IMR-90 (cell line): Measurements from ENCODE around the gene PVALEF.

Experiments
- CHD1 ChIP-seq: IDR thresholded peaks from 2 replicates; pipeline ENCODE4 v1.6.1; 2012; ENCODE audit warnings: low read depth, low read length, improper control_type of control experiment
- CTCF ChIP-seq: conservative IDR thresholded peaks from 2 replicates; pipeline ENCODE4 v1.5.1; 2012; ENCODE audit warnings: mild to moderate bottlenecking, low read depth, low read length, improper control_type of control experiment
- POLR2A ChIP-seq: IDR thresholded peaks from 2 replicates; pipeline ENCODE4 v1.6.1; 2012; ENCODE audit warnings: mild to moderate bottlenecking, low read depth, low read length
- RAD21 ChIP-seq: IDR thresholded peaks from 2 replicates; pipeline ENCODE4 v1.6.1; 2012; ENCODE audit warnings: low read length, improper control_type of control experiment
- SMC3 ChIP-seq: fragments of 150-350 bp; IDR thresholded peaks from 2 replicates; pipeline ENCODE4 v1.6.1; 2016; ENCODE audit warnings: low read depth, mild to moderate bottlenecking, antibody characterized with exemption, low read length, moderate library complexity
- USF2 ChIP-seq: fragments of 150-350 bp; IDR thresholded peaks from 2 replicates; pipeline ENCODE4 v1.6.1; 2017; ENCODE audit warnings: mild to moderate bottlenecking, antibody characterized with exemption, low read length, low read depth

- TF ChIP-seq RAD21 (no peak), CTCF (no peak), CHD1 (no peak), SMC3 (no peak), POLR2A (no peak), USF2 (0 out of 2 replicates have a peak, but pooled peaks have one; percentile 10)
These were observed 57.8 kb downstream of the PVALEF start, which contains the start of gene CEP131 for GRCh38 chr17:81222906-81223761.
